GM21447 (cell line): Measurements from ENCODE around the gene MFAP5.
"Not testable (repeated sequence)": the region's sequence is repeated elsewhere in the genome, so short reads cannot be mapped to it uniquely, and the experiment has no call there.

ENCODE experiments used
- ATAC-seq: cut with Tn5 transposase; IDR thresholded peaks from one replicate; pipeline ENCODE4 v1.9.1; 2021; ENCODE audit not compliant: unreplicated experiment

Gene MFAP5

GRCh38 chr12:8675591-8676036 lies 13.0 kb upstream of the MFAP5 start:
- ATAC-seq = peak; percentile 56

- ATAC-seq = no peak
Observed at GRCh38 chr12:8672381-8672780, 9.8 kb upstream of the MFAP5 start.

GRCh38 chr12:8668441-8668840 lies 5.8 kb upstream of the MFAP5 start:
- no peak for ATAC-seq

- ATAC-seq = no peak
Observed at GRCh38 chr12:8667270-8667669, 4.6 kb upstream of the MFAP5 start.

GRCh38 chr12:8665759-8666158 lies 3.1 kb upstream of the MFAP5 start:
- ATAC-seq = no peak

- ATAC-seq = no peak
Observed at GRCh38 chr12:8664228-8664913, 1.7 kb upstream of the MFAP5 start.

GRCh38 chr12:8661751-8662150 lies 875 bp downstream of the MFAP5 start:
- no peak for ATAC-seq

GRCh38 chr12:8661016-8661415 lies 1.6 kb downstream of the MFAP5 start:
- ATAC-seq = no peak

- ATAC-seq = no peak
Observed at GRCh38 chr12:8658346-8658745, 4.3 kb downstream of the MFAP5 start.

GRCh38 chr12:8655421-8655820 lies 7.2 kb downstream of the MFAP5 start:
- ATAC-seq = no peak

- ATAC-seq = peak; percentile 69
Observed at GRCh38 chr12:8648576-8649205, 13.9 kb downstream of the MFAP5 start.

GRCh38 chr12:8647968-8648367 lies 14.7 kb downstream of the MFAP5 start:
- ATAC-seq = no peak

- ATAC-seq = peak; percentile 59
Observed at GRCh38 chr12:8644345-8645248, 18.0 kb downstream of the MFAP5 start.

- ATAC-seq = no peak
Observed at GRCh38 chr12:8642775-8643174, 19.9 kb downstream of the MFAP5 start.

GRCh38 chr12:8639936-8640335 lies 22.7 kb downstream of the MFAP5 start:
- no peak for ATAC-seq

GRCh38 chr12:8638951-8639350 lies 23.7 kb downstream of the MFAP5 start:
- ATAC-seq = no peak

- no peak for ATAC-seq
Observed at GRCh38 chr12:8637666-8638065, 25.0 kb downstream of the MFAP5 start.

- ATAC-seq = no peak
Observed at GRCh38 chr12:8637244-8637643, 25.4 kb downstream of the MFAP5 start.

- no peak for ATAC-seq
Observed at GRCh38 chr12:8636581-8636980, 26.0 kb downstream of the MFAP5 start.

GRCh38 chr12:8636007-8636346 lies 26.6 kb downstream of the MFAP5 start:
- ATAC-seq = not testable (repeated sequence)

GRCh38 chr12:8635342-8636006 lies 27.2 kb downstream of the MFAP5 start:
- ATAC-seq = not testable (repeated sequence)
